GM12874 (cell line): ENCODE results near the gene CPPED1.

Experiments used
- TF ChIP-seq, protein P1 (sequence below): IDR thresholded peaks from 2 replicates; pipeline ENCODE4 v1.5.1; 2011; ENCODE audit warnings: low read depth, mild to moderate bottlenecking, control low read depth, low read length, moderate library complexity; ENCODE audit not compliant: insufficient read depth

CPPED1 gene

DNA sequence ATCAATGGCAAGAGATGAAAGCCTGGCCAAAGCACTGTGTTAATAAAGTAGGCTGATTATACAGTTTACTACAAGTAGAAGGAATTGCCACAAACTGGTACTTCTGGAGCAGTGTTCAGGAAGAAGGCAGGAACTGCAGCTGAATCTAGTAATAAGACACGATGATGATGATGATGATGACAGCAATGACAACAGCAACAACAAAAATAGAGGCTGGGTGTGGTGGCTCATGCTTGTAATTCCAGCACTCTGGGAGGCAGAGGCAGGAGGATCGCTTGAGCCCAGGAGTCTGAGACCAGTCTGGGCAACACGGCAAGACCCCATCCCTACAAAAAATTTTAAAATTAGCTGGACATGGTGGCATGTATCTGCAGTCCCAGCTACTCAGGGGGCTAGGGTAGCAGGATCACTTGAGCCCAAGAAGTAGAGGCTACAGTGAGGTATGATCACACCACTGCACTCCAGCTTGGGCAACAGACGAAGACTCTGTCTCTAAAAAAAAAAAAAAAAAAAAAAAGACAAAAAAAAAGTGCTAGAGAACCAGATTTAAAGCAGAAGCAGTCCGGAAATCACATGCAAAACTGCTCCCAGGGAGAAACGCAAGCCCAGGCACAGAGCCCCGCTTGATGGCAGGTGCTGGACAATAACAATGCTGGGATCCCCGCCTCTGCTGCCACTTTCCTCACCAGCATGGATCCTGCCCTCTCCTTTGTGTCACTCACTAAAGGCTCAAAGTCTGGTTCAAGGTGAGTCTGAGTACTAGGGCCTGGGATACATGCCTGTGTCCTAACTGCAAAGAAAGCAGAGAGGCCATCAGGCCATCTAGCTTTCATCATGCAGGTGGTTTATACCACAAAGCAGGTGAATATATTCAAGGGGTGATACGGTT is 44.8 kb downstream of the CPPED1 start:
- TF ChIP-seq, protein P1, sequence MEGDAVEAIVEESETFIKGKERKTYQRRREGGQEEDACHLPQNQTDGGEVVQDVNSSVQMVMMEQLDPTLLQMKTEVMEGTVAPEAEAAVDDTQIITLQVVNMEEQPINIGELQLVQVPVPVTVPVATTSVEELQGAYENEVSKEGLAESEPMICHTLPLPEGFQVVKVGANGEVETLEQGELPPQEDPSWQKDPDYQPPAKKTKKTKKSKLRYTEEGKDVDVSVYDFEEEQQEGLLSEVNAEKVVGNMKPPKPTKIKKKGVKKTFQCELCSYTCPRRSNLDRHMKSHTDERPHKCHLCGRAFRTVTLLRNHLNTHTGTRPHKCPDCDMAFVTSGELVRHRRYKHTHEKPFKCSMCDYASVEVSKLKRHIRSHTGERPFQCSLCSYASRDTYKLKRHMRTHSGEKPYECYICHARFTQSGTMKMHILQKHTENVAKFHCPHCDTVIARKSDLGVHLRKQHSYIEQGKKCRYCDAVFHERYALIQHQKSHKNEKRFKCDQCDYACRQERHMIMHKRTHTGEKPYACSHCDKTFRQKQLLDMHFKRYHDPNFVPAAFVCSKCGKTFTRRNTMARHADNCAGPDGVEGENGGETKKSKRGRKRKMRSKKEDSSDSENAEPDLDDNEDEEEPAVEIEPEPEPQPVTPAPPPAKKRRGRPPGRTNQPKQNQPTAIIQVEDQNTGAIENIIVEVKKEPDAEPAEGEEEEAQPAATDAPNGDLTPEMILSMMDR = no peak

DNA sequence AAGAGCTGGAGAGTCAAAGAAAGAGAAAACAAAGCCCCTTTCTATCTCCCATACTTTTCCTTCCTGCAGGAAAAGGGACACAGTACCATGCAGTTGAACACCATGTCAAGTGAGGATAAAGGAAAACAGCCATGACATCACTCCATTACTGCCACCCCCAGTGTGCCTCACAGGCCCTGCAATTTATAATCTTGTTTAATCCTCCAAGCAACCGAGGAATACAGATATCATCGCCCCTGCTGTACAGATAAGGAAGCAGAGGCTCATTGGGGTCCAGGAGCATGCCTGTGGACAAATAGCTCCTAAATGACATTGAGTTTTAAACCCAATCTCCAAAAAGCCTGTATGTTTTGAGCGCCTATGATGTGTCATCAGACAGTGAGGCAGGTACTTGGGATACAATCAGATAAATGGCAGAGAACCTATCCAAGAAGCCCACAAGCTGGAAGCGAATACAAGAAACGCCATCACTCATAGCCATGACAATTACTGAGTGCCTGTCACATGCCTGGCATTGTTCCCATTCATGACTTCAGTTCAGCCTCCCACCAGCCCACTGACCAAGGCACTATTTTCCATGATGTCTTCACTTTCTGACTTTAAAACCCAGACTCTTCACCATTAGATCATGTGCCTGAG is 45.5 kb downstream of the CPPED1 start:
- TF ChIP-seq, protein P1 = no peak

DNA sequence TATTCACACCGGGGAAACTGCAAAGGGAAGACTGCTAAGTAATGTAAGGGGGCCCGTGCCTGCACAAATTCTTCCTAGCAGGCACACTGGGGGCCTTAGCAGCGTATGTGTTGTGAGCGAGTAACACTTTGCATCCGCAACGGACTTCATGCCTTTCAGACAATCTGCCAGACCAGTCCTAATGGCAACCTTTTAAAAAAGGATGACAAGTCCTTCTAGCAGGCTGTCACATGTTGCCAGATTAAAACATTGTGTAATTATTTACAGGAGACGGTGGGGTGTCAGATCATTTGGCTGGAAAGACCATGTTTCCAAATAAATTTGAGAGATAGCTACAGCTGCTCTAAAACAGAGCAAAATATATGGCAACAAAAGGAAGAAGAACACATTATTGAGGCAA is 46.1 kb downstream of the CPPED1 start:
- TF ChIP-seq, protein P1 = no peak

DNA sequence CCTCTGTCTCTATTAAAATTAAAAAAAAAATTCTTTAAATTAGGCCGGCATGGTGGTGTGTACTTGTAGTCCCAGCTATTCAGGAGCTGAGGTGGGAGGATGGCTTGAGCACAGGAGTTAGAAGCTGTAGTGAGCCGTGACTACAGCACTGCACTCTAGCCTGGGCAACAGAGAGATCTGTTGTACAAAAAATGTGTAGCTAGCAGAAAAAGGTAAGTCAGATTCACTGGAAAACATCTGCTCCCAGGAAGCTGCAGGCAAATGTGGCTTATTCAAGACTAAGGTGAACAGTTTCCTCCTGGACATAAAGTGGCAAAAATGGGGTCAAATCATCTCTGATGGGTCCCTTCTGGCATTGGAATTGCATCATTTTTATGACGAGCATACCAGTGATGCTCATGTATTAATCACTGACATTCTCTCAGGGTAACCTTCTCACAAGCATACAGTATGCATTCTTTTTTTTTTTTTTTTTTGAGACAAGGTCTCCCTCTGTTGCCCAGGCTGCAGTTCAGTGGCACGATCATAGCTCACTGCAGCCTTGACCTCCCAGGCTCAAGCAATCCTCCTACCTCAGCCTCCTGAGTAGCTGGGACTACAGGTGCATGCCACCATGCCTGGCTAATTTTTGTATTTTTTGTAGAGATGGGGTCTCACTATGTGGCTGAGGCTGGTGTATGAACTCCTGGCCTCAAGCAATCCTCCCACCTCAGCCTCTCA is 48.7 kb downstream of the CPPED1 start:
- TF ChIP-seq, protein P1 = no peak

DNA sequence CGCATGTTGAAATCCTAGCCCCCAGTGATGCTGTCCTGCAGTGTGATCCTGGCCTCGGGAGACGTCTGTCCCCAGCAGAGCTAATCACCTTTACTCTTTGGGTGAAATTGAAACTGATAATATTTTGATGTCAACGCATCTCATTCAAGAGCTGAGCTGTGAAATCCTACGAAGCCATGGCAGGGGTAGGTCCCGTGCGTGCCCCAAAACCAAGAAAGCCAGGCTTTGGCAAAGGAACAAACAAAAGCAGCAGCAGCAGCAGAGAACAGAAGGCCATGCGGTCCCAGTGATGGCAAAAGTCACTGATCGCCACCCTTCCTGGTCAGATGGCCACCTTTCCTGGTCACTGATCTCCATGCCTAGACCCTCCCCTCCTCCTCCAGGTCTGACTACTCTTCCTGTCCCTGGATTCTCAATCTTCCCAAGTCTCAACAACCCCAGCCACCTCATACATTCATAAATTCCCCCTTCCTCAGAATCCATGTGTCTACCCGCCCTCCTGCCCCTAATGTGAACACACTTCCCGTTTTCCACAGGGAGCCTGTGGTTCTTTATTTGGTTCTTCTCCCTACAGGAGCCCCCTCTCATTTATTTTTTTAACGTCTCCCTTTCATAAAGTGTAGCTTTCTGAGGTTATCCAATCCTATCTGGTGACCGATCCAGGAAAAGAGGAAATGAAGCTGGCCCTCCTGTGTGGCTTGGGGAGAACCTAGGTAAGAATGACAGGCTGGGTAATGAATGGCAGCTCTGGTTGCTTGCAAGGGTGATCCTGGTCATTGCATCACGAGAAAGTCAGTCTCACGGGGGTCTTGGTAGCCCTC is 50.3 kb downstream of the CPPED1 start:
- TF ChIP-seq, protein P1 = no peak

DNA sequence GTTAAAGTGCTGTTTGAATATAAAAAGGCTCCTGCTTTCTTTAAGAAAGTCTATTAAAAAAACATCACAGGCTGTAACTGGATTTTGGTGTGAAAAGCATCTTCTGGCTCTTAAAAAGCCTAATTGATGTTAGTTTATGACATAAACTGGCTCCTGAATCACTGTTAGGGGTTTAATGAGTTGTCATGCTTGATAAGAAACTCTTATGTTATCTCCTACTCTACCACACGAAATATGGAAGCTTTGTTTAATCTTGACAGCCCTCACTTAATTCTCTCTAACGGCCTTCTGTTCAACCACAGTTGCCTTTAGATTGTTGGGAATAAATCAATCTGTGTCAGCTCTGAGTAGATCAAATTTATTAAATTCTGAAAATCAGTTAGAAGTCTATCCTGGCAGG is 51.5 kb downstream of the CPPED1 start:
- TF ChIP-seq, protein P1 = no peak
